Measurements from ENCODE around the gene BOLA2B.

The BOLA2B gene

GRCh38 chr16:30143347-30143702 lies 50.1 kb downstream of the BOLA2B start:
- DNase-seq (ENCODE audit: low read depth, low spot score), result no peak
